CD1c-positive myeloid dendritic cell (primary cell): ENCODE measurements around the gene NRAP.

Source experiments
- DNase-seq: peaks from one replicate; pipeline ENCODE4 v3.0.0-alpha.2; 2016; ENCODE audit errors: extremely low spot score

NRAP gene

GRCh38 chr10:113609704-113610108, 54.1 kb downstream of the NRAP start:
- DNase-seq, result no peak

- no peak for DNase-seq
These were observed 58.4 kb downstream of the NRAP start for GRCh38 chr10:113605268-113605978.

GRCh38 chr10:113604572-113604971, 59.3 kb downstream of the NRAP start:
- no peak for DNase-seq

GRCh38 chr10:113603057-113603777, 60.6 kb downstream of the NRAP start:
- DNase-seq, result no peak

- no peak for DNase-seq
These were observed 63.3 kb downstream of the NRAP start for GRCh38 chr10:113600569-113600968.

GRCh38 chr10:113594652-113595051, 69.2 kb downstream of the NRAP start:
- DNase-seq, result no peak

- DNase-seq, result no peak
These were observed 71.5 kb downstream of the NRAP start for GRCh38 chr10:113592380-113592779.

GRCh38 chr10:113590581-113590980, 73.3 kb downstream of the NRAP start:
- DNase-seq, result no peak

- no peak for DNase-seq
These were observed 74.6 kb downstream of the NRAP start for GRCh38 chr10:113589201-113589770.

GRCh38 chr10:113585949-113586348, 77.9 kb downstream of the NRAP start:
- DNase-seq, result no peak

- no peak for DNase-seq
These were observed 80.3 kb downstream of the NRAP start for GRCh38 chr10:113583571-113583970.

GRCh38 chr10:113581092-113581491, 82.7 kb downstream of the NRAP start:
- no peak for DNase-seq

GRCh38 chr10:113578773-113579172, 85.1 kb downstream of the NRAP start:
- DNase-seq, result no peak

- DNase-seq, result no peak
These were observed 87.0 kb downstream of the NRAP start for GRCh38 chr10:113576852-113577251.

GRCh38 chr10:113573368-113573767, 90.5 kb downstream of the NRAP start:
- DNase-seq, result no peak

- DNase-seq, result no peak
These were observed 91.1 kb downstream of the NRAP start for GRCh38 chr10:113572520-113573290.

- no peak for DNase-seq
These were observed 94.3 kb downstream of the NRAP start for GRCh38 chr10:113569576-113569975.

- no peak for DNase-seq
These were observed 97.0 kb downstream of the NRAP start for GRCh38 chr10:113566888-113567287.

GRCh38 chr10:113565364-113565763, 98.5 kb downstream of the NRAP start:
- no peak for DNase-seq

- DNase-seq, result peak; percentile 74
These were observed 100.3 kb downstream of the NRAP start for GRCh38 chr10:113563306-113564088.

GRCh38 chr10:113562704-113563103, 101.1 kb downstream of the NRAP start:
- DNase-seq, result no peak
